ENCODE data around the gene NEURL1B. TPM values are rescaled to one million over a fixed set of nuclear protein-coding genes. Genes with fewer than 3 reads are reported as not detected.
A peak's percentile ranks its signal among the peaks of the same experiment; 100 is the strongest.

Gene NEURL1B
- total RNA-seq, 4 donors from 2014 or later, result 21.7 to 59.9 (median 41.5) TPM

DNA sequence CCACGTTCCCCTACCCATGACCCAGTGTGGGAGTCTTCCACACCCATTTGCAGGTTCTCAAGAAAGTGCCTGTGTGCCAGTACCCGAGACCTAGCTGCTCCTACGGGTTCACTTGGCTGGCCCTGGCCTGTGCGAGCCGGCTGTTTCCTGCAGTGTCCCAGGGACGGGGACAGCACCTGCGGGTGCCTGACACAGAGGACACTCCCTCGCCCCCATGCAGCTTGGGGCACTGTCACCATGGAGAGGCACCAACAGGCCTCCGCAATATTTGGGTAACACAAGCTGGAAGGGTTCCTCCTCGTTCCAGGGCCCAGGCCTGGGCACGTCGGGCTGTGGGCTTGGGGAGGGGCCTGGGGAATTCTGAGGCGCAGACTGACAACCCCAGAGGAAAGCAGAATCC lies 88.5 kb downstream of the NEURL1B start:
- no peaks in the 10 kb centered on the region for H3K36me3 ChIP-seq
- ATAC-seq, result no peak
- WGBS, 2 donors (ENCODE audit: low coverage in 1 of 2), result 100% methylated on average over 1 to 6 of the region's 13 CpGs
- TF ChIP-seq POLR2A (IDR thresholded peaks at IDR 0.05), result no peak
- TF ChIP-seq, protein P1, sequence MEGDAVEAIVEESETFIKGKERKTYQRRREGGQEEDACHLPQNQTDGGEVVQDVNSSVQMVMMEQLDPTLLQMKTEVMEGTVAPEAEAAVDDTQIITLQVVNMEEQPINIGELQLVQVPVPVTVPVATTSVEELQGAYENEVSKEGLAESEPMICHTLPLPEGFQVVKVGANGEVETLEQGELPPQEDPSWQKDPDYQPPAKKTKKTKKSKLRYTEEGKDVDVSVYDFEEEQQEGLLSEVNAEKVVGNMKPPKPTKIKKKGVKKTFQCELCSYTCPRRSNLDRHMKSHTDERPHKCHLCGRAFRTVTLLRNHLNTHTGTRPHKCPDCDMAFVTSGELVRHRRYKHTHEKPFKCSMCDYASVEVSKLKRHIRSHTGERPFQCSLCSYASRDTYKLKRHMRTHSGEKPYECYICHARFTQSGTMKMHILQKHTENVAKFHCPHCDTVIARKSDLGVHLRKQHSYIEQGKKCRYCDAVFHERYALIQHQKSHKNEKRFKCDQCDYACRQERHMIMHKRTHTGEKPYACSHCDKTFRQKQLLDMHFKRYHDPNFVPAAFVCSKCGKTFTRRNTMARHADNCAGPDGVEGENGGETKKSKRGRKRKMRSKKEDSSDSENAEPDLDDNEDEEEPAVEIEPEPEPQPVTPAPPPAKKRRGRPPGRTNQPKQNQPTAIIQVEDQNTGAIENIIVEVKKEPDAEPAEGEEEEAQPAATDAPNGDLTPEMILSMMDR (IDR thresholded peaks at IDR 0.05), result no peak
- no peak for TF ChIP-seq EP300 (IDR thresholded peaks at IDR 0.05)
- no peak for TF ChIP-seq POLR2AphosphoS5 (IDR thresholded peaks at IDR 0.05)
- H3K4me1 ChIP-seq, result peaks cover 0 to 34% (median 27%) of the 10 kb centered on the region in 3 donors
- H3K9me3 ChIP-seq, result no peaks in the 10 kb centered on the region
- no peak overlapping the region for H3K4me3 ChIP-seq
- no peak overlapping the region for H3K27ac ChIP-seq
- no peaks in the 10 kb centered on the region for H3K27me3 ChIP-seq

DNA sequence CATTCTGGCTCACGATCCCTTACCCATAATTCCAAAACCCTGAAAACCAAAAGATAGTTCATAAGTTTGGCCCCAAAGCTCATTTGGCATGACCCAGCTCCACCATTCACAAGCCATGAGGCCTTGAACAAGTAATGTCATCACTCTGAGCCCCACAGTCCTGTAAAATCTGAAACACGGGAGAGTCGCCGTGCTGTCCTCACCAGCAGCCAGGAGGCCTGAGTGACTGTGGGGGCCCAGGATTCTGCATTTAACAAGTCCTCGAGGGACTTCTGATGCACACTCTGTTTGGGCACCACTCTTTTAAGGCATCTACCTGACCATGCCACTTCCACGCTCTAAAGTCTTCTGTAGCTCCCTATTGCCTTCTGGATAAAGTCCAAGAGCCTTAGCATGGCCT lies 89.2 kb downstream of the NEURL1B start:
- no peak for TF ChIP-seq POLR2A (IDR thresholded peaks at IDR 0.05)
- TF ChIP-seq, protein P1 (IDR thresholded peaks at IDR 0.05), result no peak
- no peak for TF ChIP-seq POLR2AphosphoS5 (IDR thresholded peaks at IDR 0.05)
- no peak for TF ChIP-seq EP300 (IDR thresholded peaks at IDR 0.05)
- Histone ChIP-seq H3K27ac (no peak overlapping the region), H3K9me3 (no peaks in the 10 kb centered on the region), H3K4me1 (peaks cover 0 to 40% (median 27%) of the 10 kb centered on the region in 3 donors), H3K4me3 (no peak overlapping the region), H3K27me3 (no peaks in the 10 kb centered on the region), H3K36me3 (no peaks in the 10 kb centered on the region)
- no peak for ATAC-seq
- WGBS, 2 donors (ENCODE audit: low coverage in 1 of 2), result 77 to 83% methylated on average over 3 to 4 of the region's 6 CpGs

DNA sequence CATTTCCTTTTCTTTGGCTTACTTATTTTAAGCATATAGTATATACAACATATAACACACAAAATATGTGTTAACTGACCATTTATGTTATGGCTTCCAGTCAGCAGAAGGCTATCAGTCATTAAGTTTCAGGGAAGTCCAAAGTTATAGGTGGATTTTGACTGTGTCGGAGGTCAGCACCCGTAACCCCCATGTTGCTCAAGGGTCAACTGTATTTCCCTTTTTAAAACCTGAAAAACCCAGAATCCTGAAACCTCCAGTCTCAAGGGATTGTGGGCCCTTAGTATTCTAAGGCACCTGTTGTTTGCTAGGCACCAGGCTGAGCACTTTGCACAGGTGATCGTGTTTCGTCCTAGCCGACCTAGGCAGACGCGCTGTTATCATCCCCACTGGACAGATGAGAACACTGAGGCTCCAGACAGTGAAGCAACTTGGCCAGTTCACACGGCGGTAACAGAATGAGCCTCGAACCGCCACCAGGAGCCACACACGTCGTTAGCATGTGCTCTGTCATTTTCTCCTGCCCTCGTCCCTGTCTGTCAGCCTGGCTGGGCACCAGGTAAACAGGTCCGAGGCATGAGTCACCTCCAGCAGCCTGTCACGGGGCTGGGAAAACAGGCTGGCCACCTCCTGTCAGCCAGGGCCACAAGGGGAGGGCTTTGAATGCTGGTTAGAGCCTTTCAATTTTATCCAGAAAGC lies 90.1 kb downstream of the NEURL1B start:
- peak overlapping the region in 3 of 4 donors; percentile 89 to 99 (median 97) for H3K27ac ChIP-seq
- peaks cover 0 to 49% (median 27%) of the 10 kb centered on the region in 3 donors for H3K4me1 ChIP-seq
- H3K36me3 ChIP-seq, result no peaks in the 10 kb centered on the region
- 72 to 92% methylated on average over 4 to 5 of the region's 16 CpGs for WGBS, 2 donors (ENCODE audit: low coverage in 1 of 2)
- no peaks in the 10 kb centered on the region for H3K27me3 ChIP-seq
- no peak for ATAC-seq
- no peak for TF ChIP-seq POLR2AphosphoS5 (IDR thresholded peaks at IDR 0.05)
- no peak for TF ChIP-seq POLR2A (IDR thresholded peaks at IDR 0.05)
- TF ChIP-seq, protein P1 (IDR thresholded peaks at IDR 0.05), result no peak
- no peak for TF ChIP-seq EP300 (IDR thresholded peaks at IDR 0.05)
- H3K9me3 ChIP-seq, result no peaks in the 10 kb centered on the region
- no peak overlapping the region for H3K4me3 ChIP-seq

DNA sequence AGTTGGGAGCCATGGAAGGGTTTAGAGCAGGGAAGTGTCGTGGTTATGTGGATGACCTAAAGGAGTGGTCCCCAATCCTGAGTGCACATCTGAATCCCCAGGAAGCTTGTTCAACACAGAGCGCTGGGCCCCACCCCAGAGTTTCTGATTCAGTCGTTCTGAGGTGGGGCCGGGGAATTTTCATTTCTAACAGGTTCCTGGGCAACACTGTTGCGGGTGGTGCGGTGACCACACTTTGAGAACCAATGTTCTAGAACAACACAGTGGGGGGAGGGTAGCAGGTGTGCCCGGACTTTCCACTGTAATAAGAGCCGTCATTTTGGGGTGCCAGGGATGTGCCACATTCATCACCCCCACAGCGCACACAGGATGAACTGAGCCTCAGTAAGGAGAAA lies 90.6 kb downstream of the NEURL1B start:
- Histone ChIP-seq H3K27ac (peak overlapping the region; percentile 89 to 99 (median 98)), H3K27me3 (no peaks in the 10 kb centered on the region), H3K36me3 (no peaks in the 10 kb centered on the region), H3K4me1 (peaks cover 0 to 55% (median 31%) of the 10 kb centered on the region in 3 donors), H3K4me3 (no peak overlapping the region), H3K9me3 (no peaks in the 10 kb centered on the region)
- WGBS, 2 donors (ENCODE audit: low coverage in 1 of 2), result 86 to 100% methylated on average over 1 to 7 of the region's 9 CpGs
- no peak for ATAC-seq
- TF ChIP-seq POLR2A (IDR thresholded peaks at IDR 0.05) (no peak), EP300 (IDR thresholded peaks at IDR 0.05) (no peak), POLR2AphosphoS5 (IDR thresholded peaks at IDR 0.05) (no peak)
- TF ChIP-seq, protein P1 (IDR thresholded peaks at IDR 0.05), result no peak

Measured in gastroesophageal sphincter (tissue), 4 donors.